ENCODE results near the gene TPGS1.
A peak's percentile ranks its signal among the peaks of the same experiment; 100 is the strongest.
"Not testable (repeated sequence)": the region's sequence is repeated elsewhere in the genome, so short reads cannot be mapped to it uniquely, and the experiment has no call there.

TPGS1 gene

GRCh38 chr19:478236-478903, 28.9 kb upstream of the TPGS1 start:
- DNase-seq: no peak

GRCh38 chr19:478976-479375, 28.3 kb upstream of the TPGS1 start:
- DNase-seq: no peak

GRCh38 chr19:480016-480855, 27.1 kb upstream of the TPGS1 start:
- DNase-seq: peak; percentile 75

GRCh38 chr19:481100-481499, 26.2 kb upstream of the TPGS1 start:
- DNase-seq: not testable (repeated sequence)

GRCh38 chr19:482186-483041, 24.9 kb upstream of the TPGS1 start:
- DNase-seq: no peak

GRCh38 chr19:483332-484072, 23.8 kb upstream of the TPGS1 start:
- no peak for DNase-seq

- DNase-seq: no peak
Observed at GRCh38 chr19:484494-484893, 22.8 kb upstream of the TPGS1 start.

GRCh38 chr19:485077-485476, 22.2 kb upstream of the TPGS1 start:
- no peak for DNase-seq

GRCh38 chr19:485583-486236, 21.6 kb upstream of the TPGS1 start:
- DNase-seq: no peak

GRCh38 chr19:488505-489417, 18.5 kb upstream of the TPGS1 start:
- DNase-seq: peak; percentile 95

- no peak for DNase-seq
Observed at GRCh38 chr19:489418-490196, 17.7 kb upstream of the TPGS1 start.

- peak; percentile 55 for DNase-seq
Observed at GRCh38 chr19:491146-491741, 16.1 kb upstream of the TPGS1 start.

- DNase-seq: peak; percentile 58
Observed at GRCh38 chr19:492091-492531, 15.2 kb upstream of the TPGS1 start.

- DNase-seq: no peak
Observed at GRCh38 chr19:493391-494170, 13.7 kb upstream of the TPGS1 start.

GRCh38 chr19:494171-495080, 12.9 kb upstream of the TPGS1 start:
- DNase-seq: no peak

- no peak for DNase-seq
Observed at GRCh38 chr19:495081-495401, 12.3 kb upstream of the TPGS1 start.

- peak; percentile 76 for DNase-seq
Observed at GRCh38 chr19:495402-496111, 11.7 kb upstream of the TPGS1 start.

Data from stimulated activated CD8-positive, alpha-beta memory T cell treated with anti-CD3 and anti-CD28 coated beads, Interleukin-4, amount 100 ng/mL, for 48 hours (primary cell).